HG03064 (cell line): ENCODE measurements around the gene FAM186B.
A peak's percentile ranks its signal among the peaks of the same experiment; 100 is the strongest.

Experiments
- ATAC-seq: cut with Tn5 transposase; IDR thresholded peaks from one replicate; pipeline ENCODE4 v1.9.1; 2021; ENCODE audit warnings: low read depth; ENCODE audit not compliant: unreplicated experiment

Gene FAM186B

DNA sequence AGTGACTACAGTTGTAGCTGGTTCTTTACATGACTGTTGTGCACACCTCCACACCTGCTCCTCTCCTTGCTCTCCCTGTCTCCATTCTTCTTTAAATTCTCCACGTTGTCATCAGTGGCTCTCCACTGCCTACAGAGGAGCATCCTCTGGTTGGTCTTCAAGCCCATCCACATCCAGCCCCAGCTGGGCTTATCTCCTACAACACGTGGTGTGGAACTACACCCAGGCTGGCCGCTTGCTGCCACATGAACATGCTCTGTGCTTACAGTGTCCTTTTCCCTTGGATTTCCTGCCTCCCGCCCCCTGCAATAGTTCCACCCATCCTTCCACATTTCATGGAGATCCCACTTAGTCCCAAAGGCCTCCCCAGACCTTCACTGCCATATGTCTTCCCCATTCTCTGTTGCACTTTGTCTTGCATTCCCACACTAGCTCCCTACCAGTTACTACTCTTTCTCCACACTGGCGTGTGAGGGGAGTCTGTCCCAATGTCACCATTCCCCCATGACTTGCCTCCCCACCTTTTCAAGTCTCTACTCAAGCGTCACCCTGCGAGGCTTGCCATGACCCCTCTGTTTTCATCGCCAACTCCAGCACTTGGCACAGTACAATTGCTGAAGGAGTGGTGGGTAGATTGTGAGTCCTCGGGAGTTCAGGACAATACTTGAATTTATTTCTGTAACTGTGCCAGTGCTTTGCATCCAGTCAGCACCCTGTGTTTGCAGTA, 27.7 kb downstream of the FAM186B start:
- no peak for ATAC-seq

GRCh38 chr12:49568442-49569162, 36.8 kb downstream of the FAM186B start:
- ATAC-seq, result no peak

GRCh38 chr12:49567611-49568441, 37.6 kb downstream of the FAM186B start, which contains the start of gene MCRS1:
MCRS1 (minus strand) TSS chr12:49568142; CDS start chr12:49566731, 1,411 bp downstream.
- ATAC-seq, result peak; percentile 77

GRCh38 chr12:49567302-49567610, 38.2 kb downstream of the FAM186B start:
- peak; percentile 3 for ATAC-seq

DNA sequence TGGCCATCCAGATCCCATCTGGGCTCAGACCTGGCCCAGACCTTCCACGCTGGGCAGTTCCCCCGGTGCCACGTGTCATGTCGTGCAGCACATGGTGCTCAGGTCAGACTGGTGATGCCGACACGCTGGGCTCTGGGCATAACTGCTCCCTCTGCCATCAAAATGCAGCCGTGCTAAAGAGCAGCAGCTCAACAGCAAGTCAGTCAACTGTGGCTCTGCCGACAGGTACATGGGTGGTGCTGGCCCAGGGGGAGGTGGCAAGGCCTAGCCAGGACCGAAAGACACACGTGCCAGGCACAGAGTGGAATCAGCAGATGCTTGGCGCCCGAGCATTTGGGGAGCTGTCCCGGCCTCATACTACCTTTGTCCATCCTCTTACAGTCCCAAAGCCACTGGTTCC, 39.1 kb downstream of the FAM186B start:
- ATAC-seq, result no peak

GRCh38 chr12:49565406-49566265, 39.8 kb downstream of the FAM186B start:
- ATAC-seq, result no peak

- no peak for ATAC-seq
These were observed 40.6 kb downstream of the FAM186B start for GRCh38 chr12:49564686-49565405.

GRCh38 chr12:49563951-49564685, 41.3 kb downstream of the FAM186B start:
- no peak for ATAC-seq

DNA sequence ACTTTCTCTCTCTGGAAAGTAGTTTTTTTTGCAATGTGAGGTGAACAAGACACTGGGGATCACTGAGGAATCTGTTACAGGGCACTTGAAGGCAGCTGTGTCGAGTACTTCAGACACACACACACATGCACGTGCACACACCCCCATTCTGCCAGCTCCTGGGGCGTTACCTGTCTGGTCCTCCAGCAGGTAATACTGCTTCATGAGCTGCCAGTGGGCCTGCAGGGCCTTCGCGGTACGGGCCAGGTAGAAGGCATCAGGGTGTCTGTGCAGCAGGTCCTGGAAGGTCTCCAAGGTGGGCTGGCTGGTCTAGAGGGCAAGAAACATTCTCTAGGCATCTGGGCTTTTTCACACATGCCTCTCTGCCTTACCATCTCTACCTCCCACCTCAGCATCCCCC, 42.6 kb downstream of the FAM186B start:
- ATAC-seq, result no peak

DNA sequence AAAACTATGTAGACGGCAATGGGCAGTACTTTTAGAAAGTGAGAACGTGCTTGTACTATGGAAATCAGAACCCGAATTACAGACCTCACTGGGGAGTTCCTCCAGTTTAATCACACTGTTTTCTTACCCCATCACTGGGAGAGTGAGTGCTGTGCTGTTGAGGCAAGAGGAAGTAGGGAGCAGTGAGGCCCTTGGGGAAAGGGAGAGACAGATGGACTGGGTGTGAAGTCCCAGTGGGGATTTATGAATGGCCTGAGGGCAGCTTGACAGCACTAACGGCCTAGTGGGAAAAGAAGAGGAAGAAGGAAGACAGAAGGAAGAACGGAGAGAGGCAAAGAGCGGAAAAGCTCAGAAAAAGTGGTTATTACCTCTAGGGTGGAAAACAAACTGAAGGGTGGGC, 43.2 kb downstream of the FAM186B start:
- ATAC-seq, result no peak

DNA sequence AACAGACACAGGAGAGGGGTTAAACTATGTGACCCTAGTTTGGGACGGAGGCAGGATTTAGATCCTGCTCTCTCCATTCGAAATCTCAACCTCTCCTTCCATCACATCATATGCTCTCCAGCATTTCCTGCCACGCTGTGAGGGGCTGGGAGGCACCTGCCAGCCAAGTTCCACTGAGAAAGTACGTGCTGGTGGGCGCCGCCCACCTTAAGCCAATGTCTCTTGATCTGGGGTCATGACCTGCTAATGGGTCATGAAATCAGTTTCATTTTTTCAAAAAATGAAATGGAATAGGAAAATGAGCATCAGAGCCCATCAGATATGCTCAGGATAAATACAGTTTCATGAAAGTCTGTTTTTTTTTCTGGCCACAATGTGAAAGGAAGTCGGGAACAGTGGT, 44.7 kb downstream of the FAM186B start:
- no peak for ATAC-seq

GRCh38 chr12:49559011-49559675, 46.3 kb downstream of the FAM186B start:
- ATAC-seq, result no peak

- no peak for ATAC-seq
These were observed 46.9 kb downstream of the FAM186B start for GRCh38 chr12:49558526-49558925.

- no peak for ATAC-seq
These were observed 47.6 kb downstream of the FAM186B start for GRCh38 chr12:49557917-49558215.

DNA sequence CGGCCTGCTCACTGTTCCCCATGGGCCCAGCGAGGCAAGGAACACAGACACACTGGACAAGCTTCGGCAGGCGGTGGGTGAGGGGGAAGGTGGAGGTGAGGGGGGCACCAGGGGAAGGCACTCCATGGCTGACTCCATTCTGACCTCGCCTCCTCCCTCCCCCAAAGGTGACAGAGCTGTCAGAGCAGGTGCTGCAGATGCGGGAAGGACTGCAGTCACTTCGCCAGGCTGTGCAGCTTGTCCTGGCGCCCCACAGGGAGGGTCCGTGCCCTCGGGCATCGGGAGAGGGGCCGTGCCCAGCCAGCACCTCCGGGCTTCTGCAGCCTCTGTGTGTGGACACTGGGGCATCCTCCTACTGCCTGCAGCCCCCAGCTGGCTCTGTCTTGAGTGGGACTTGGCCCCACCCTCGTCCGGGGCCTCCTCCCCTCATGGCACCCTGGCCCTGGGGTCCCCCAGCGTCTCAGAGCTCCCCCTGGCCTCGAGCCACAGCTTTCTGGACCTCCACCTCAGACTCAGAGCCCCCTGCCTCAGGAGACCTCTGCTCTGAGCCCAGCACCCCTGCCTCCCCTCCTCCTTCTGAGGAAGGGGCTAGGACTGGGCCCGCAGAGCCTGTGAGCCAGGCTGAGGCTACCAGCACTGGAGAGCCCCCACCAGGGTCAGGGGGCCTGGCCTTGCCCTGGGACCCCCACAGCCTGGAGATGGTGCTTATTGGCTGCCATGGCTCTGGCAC, 48.1 kb downstream of the FAM186B start:
- ATAC-seq, result no peak

DNA sequence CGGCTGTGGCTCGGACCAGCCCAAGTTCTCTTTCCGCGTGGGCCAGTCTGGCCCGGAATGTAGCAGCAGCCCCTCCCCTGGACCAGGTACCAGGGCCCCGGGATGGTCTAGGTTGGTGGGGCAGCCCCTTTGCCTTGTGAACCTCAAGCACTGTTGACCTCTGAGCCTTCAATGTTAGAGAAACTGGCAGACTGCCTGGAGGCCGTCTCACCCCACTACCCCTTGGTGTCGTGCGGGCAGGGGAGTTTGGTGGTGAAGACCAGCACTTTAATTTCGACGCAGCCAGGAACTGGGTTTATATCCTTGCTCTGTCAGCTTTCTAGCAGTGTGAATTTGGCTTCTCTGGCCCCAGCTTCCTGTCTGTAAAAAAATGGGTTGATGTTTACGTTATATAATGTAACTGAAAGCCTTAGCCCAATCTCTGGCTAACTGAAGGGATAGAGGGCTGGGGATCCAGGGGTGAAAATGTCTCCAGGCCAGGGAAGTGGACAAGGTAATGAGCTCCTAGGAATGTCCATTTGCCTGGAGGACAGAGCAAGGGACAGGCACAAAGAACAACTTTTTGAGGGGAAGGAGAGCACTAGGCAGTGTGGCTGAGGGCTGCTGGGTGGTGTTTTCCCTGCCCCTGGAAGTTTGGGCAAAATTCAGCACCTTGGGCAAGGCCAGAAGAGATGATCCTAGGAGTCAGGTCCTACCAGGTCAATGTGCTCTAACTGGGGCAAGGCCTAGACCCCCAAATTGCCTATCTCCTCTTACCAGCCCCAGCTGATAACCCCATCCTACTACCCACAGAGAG, 48.9 kb downstream of the FAM186B start:
- no peak for ATAC-seq

DNA sequence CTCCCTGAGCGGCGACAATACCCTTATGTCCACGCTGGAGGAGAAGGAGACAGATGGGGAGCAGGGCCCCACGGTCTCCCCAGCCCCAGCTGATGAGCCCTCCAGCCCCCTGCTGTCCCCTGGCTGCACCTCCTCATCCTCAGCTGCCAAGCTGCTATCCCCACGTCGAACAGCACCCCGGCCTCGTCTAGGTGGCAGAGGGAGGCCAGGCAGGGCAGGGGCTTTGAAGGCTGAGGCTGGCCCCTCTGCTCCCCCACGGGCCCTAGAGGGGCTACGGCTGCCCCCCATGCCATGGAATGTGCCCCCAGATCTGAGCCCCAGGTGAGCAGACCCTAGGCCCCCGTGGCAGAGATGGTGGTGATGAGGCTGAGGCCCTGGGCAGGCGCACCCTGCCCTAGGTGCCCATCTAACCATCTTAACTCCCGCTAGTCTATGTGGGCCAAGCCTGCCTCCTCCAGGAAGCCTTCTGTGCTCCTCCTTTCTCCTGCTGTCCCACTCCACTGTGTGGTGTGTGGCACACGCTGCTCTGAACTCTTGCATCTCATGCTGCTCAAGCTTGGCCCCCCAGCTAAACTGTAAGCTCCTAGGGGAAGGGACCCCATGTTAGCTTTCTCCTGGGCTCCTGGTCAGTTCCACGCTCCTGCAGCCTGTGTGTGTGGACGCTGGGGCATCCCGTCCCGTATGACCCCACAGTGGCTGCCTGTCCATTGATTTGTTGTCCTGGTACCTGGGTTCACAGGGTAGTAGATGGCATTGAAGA, 49.6 kb downstream of the FAM186B start:
- no peak for ATAC-seq
